Measurements from ENCODE around the gene SEMA3D. TPM values are rescaled to one million over a fixed set of nuclear protein-coding genes. Genes with fewer than 3 reads are reported as not detected.
A peak's percentile ranks its signal among the peaks of the same experiment; 100 is the strongest.

Gene SEMA3D
- total and polyA plus RNA-seq, 9 of the 15 experiments (the other 6 are each of a cell fraction or from before 2014, with no cell fraction given), result 0.01 to 0.10 (median 0.04) TPM; not detected in 1

- no peak overlapping the region for H3K4me2 ChIP-seq (ENCODE audit: insufficient read depth, low read length)
- H4K20me1 ChIP-seq (replicated peaks; ENCODE audit: control insufficient read depth, insufficient read depth, low read length), result no peaks in the 10 kb centered on the region
- H3K4me3 ChIP-seq, result no peak overlapping the region
- no peaks in the 10 kb centered on the region for H3K27me3 ChIP-seq (ENCODE audit: control insufficient read depth in 2 of 2, insufficient read depth in 2 of 2, low read length in 2 of 2)
- intact Hi-C loops (cut with micrococcal nuclease), result no loop called here
- H3K9ac ChIP-seq (ENCODE audit: insufficient read depth in 1 of 2, low read depth in 2 of 2, low read length in 2 of 2), result no peak overlapping the region
- no TSS peak for BruUV-seq (replicated peaks)
- peak in 2 of 4 experiments; percentile 12 to 38 for DNase-seq (ENCODE audit: extremely low read depth in 1 of 4, low spot score in 3 of 4)
- no peaks in the 10 kb centered on the region for H3K4me1 ChIP-seq (replicated peaks in 1 of 2; ENCODE audit: control insufficient read depth in 2 of 2, insufficient read depth in 2 of 2, low read length in 2 of 2)
- CTCF ChIA-PET (ENCODE audit: low intra/inter-chr PET ratio), result interaction anchor here (0.6 kb wide), 1 partner anchor 20 kb away, joined by 3 read pairs; no protein-coding TSS in a partner anchor
- POLR2A ChIA-PET, result no interaction called here
- H2AFZ ChIP-seq (ENCODE audit: low read depth, low read length), result no peak overlapping the region
- H3K9me1 ChIP-seq (ENCODE audit: control insufficient read depth, insufficient read depth, low read length), result no peaks in the 10 kb centered on the region
- peak; percentile 59 for FAIRE-seq
- WGBS (ENCODE audit: insufficient coverage, low coverage, missing lambda C conversion rate), result 3% methylated on average over 7 of the region's 7 CpGs
- H3K36me3 ChIP-seq (ENCODE audit: control insufficient read depth, insufficient read depth, low read length), result no peaks in the 10 kb centered on the region
- no peaks in the 10 kb centered on the region for H3K79me2 ChIP-seq (ENCODE audit: control insufficient read depth, insufficient read depth, low read length)
- in situ Hi-C loops (cut with MboI), result loop anchor here (10.0 to 25.0 kb wide), 3 partner anchors 520 to 1078 kb away; no protein-coding TSS in a partner anchor
- peak; percentile 82 for ATAC-seq
- 0 out of 2 replicates have a peak, but pooled peaks have one; percentile 12 for TF ChIP-seq SMC3 (conservative IDR thresholded peaks at IDR 0.05; ENCODE audit: insufficient read depth, low read depth, low read length)
- no peak for TF ChIP-seq MLLT1 (IDR thresholded peaks at IDR 0.05)
- TF ChIP-seq NRF1 (conservative IDR thresholded peaks at IDR 0.05 in 1 of 2, IDR thresholded peaks at IDR 0.05 in 1 of 2), result peak; percentile 54 to 59
- TF ChIP-seq NR3C1 (CRISPR knock-in tag; IDR thresholded peaks at IDR 0.05), result no peak
- TF ChIP-seq RAD21 (CRISPR knock-in tag; conservative IDR thresholded peaks at IDR 0.05 in 1 of 2, IDR thresholded peaks at IDR 0.05 in 1 of 2), result peak in 1 of 2 experiments; percentile 31; a peak in 1 of 4 replicates
- peak in 2 of 3 experiments; percentile 24 to 36; a peak in 2 of 6 replicates for TF ChIP-seq CTCF (IDR thresholded peaks at IDR 0.05 in 2 of 3, conservative IDR thresholded peaks at IDR 0.05 in 1 of 3; ENCODE audit: insufficient read depth in 2 of 3, low read depth in 1 of 3, low read length in 3 of 3)
- H3K27ac ChIP-seq (ENCODE audit: extremely low read depth, low read depth, low read length), result no peak overlapping the region
- H3K9me3 ChIP-seq (replicated peaks; ENCODE audit: control insufficient read depth, insufficient read depth, low read depth, low read length), result no peaks in the 10 kb centered on the region
Measured at GRCh38 chr7:85014936-85015660, 171.8 kb downstream of the SEMA3D start.

Measured in K562 (cell line).